Nephron progenitor cell (in vitro differentiated cells): ENCODE measurements around the gene CSRP1.

ENCODE experiments used
- DNase-seq: peaks from one replicate; pipeline ENCODE4 v3.0.0; 2021
- H3K27ac Mint-ChIP-seq: 2 replicates; pipeline ENCODE4 v1.8.0; 2021; ENCODE audit warnings: mild to moderate bottlenecking, moderate library complexity, mixed read lengths
- H3K27me3 Mint-ChIP-seq: 2 replicates; pipeline ENCODE4 v1.8.0; 2021; ENCODE audit warnings: mild to moderate bottlenecking, low read depth, mixed read lengths; ENCODE audit not compliant: poor library complexity
- H3K36me3 Mint-ChIP-seq: 2 replicates; pipeline ENCODE4 v1.8.0; 2021; ENCODE audit warnings: low read depth, mixed read lengths
- H3K4me1 Mint-ChIP-seq: 2 replicates; pipeline ENCODE4 v1.8.0; 2021; ENCODE audit warnings: mixed read lengths
- H3K4me3 Mint-ChIP-seq: 2 replicates; pipeline ENCODE4 v1.8.0; 2021; ENCODE audit warnings: mild to moderate bottlenecking, moderate library complexity, mixed read lengths
- H3K9me3 Mint-ChIP-seq: 2 replicates; pipeline ENCODE4 v1.8.0; 2021; ENCODE audit warnings: mild to moderate bottlenecking, moderate library complexity, mixed read lengths
- CTCF ChIP-seq: fragments of 200-600 bp; sonication (generic); IDR thresholded peaks from 2 replicates; pipeline ENCODE4 v1.5.0; 2021; ENCODE audit warnings: antibody characterized with exemption

CSRP1 gene

GRCh38 chr1:201499191-201499590 lies 7.7 kb downstream of the CSRP1 start:
- Mint-ChIP-seq H3K4me1 (peaks cover 89% of the 10 kb centered on the region), H3K27ac (no peak overlapping the region), H3K4me3 (no peak overlapping the region), H3K36me3 (no peaks in the 10 kb centered on the region), H3K9me3 (peaks cover under 1% of the 10 kb centered on the region), H3K27me3 (peaks cover 9% of the 10 kb centered on the region)
- TF ChIP-seq CTCF = no peak
- DNase-seq = no peak

- Mint-ChIP-seq H3K36me3 (peaks cover under 1% of the 10 kb centered on the region), H3K27ac (no peak overlapping the region), H3K4me1 (peaks cover 89% of the 10 kb centered on the region), H3K4me3 (no peak overlapping the region), H3K27me3 (peaks cover 11% of the 10 kb centered on the region), H3K9me3 (peaks cover 7% of the 10 kb centered on the region)
- no peak for DNase-seq
- no peak for TF ChIP-seq CTCF
These were observed 8.3 kb downstream of the CSRP1 start for GRCh38 chr1:201498621-201499020.

GRCh38 chr1:201497935-201498509 lies 8.9 kb downstream of the CSRP1 start:
- Mint-ChIP-seq H3K4me3 (no peak overlapping the region), H3K27me3 (peaks cover 8% of the 10 kb centered on the region), H3K36me3 (peaks cover 6% of the 10 kb centered on the region), H3K9me3 (peaks cover 13% of the 10 kb centered on the region), H3K27ac (no peak overlapping the region), H3K4me1 (peaks cover 89% of the 10 kb centered on the region)
- DNase-seq = no peak
- TF ChIP-seq CTCF = no peak

- Mint-ChIP-seq H3K4me3 (peak overlapping the region; percentile 43), H3K9me3 (peaks cover 21% of the 10 kb centered on the region), H3K36me3 (peaks cover 7% of the 10 kb centered on the region), H3K4me1 (peaks cover 87% of the 10 kb centered on the region), H3K27me3 (peaks cover 12% of the 10 kb centered on the region), H3K27ac (peak overlapping the region; percentile 98)
- no peak for DNase-seq
- no peak for TF ChIP-seq CTCF
These were observed 10.6 kb downstream of the CSRP1 start for GRCh38 chr1:201496296-201496690.

GRCh38 chr1:201495551-201496295 lies 11.2 kb downstream of the CSRP1 start:
- no peak for TF ChIP-seq CTCF
- Mint-ChIP-seq H3K27ac (peak overlapping the region; percentile 98), H3K27me3 (peaks cover 12% of the 10 kb centered on the region), H3K4me1 (peaks cover 85% of the 10 kb centered on the region), H3K36me3 (peaks cover 7% of the 10 kb centered on the region), H3K4me3 (peak overlapping the region; percentile 43), H3K9me3 (peaks cover 21% of the 10 kb centered on the region)
- DNase-seq = peak; percentile 33
